Activated T-helper 17 cell treated with anti-CD3 and anti-CD28 coated beads, Interleukin-2, amount 50 U/mL, for 72 hours (primary cell): ENCODE measurements around the gene SH3PXD2B. TPM values are rescaled to one million over a fixed set of nuclear protein-coding genes. Genes with fewer than 3 reads are reported as not detected.
"Not testable (repeated sequence)": the region's sequence is repeated elsewhere in the genome, so short reads cannot be mapped to it uniquely, and the experiment has no call there.

Experiments
- ATAC-seq: fragments of 150-1000 bp; cut with Tn5 transposase; replicated peaks from 2 replicates; pipeline ENCODE4 v1.10.0; 2021; ENCODE audit warnings: mild to moderate bottlenecking, moderate library complexity
- H3K27ac Mint-ChIP-seq: one replicate; pipeline ENCODE4 v1.8.0; 2022; ENCODE audit warnings: mixed read lengths
- H3K27me3 Mint-ChIP-seq: one replicate; pipeline ENCODE4 v1.8.0; 2022; ENCODE audit warnings: mixed read lengths
- H3K36me3 Mint-ChIP-seq: one replicate; pipeline ENCODE4 v1.8.0; 2022; ENCODE audit warnings: low read depth, mild to moderate bottlenecking, mixed read lengths
- H3K4me1 Mint-ChIP-seq: one replicate; pipeline ENCODE4 v1.8.0; 2022; ENCODE audit warnings: mixed read lengths
- H3K4me3 Mint-ChIP-seq: one replicate; pipeline ENCODE4 v1.8.0; 2022; ENCODE audit warnings: mild to moderate bottlenecking, mixed read lengths
- H3K9me3 Mint-ChIP-seq: one replicate; pipeline ENCODE4 v1.8.0; 2022; ENCODE audit warnings: mixed read lengths
- total RNA-seq, 2 donors: library from RNA; stranded (reverse); gene quantifications; one replicate each; pipeline ENCODE4 v1.2.3, GENCODE V29; 2022

SH3PXD2B gene
- total RNA-seq, 2 donors from 2014 or later = 0.08 to 0.09 TPM

DNA sequence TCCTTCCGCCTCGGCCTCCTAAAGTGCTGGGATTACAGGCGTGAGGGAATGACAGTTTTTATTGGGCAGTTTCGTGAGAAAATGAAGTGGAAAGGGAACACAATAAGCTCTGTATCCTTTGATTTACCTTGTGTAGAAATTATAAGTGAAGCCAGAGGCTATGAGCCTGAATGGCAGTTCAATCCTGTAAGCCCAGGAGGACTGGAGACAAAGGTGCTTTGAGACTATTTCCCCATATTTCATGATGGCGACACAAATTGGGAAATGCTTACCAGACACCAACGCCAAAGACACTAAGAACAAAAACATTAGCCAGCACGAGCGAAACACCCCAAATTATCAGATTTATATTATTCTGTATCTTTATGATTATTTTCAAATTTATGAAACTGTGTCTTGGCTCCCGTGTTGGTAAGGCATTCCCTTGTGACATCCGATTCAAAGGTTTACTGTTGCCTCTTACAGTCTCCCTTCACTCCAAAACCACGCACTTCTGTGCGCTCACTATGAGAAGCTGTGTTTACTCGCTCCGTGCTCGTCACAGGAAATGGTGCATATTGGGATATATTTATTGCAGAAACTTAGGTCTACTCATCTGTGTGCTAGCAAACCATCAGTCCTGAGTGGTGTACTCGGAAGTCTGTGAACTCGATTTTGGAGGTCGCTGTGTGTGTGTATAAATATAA is 73.9 kb downstream of the SH3PXD2B start:
- Mint-ChIP-seq H3K9me3 (no peaks in the 10 kb centered on the region), H3K27ac (no peak overlapping the region), H3K36me3 (no peaks in the 10 kb centered on the region), H3K4me3 (no peak overlapping the region), H3K4me1 (no peaks in the 10 kb centered on the region), H3K27me3 (peaks cover 5% of the 10 kb centered on the region)
- ATAC-seq = no peak

DNA sequence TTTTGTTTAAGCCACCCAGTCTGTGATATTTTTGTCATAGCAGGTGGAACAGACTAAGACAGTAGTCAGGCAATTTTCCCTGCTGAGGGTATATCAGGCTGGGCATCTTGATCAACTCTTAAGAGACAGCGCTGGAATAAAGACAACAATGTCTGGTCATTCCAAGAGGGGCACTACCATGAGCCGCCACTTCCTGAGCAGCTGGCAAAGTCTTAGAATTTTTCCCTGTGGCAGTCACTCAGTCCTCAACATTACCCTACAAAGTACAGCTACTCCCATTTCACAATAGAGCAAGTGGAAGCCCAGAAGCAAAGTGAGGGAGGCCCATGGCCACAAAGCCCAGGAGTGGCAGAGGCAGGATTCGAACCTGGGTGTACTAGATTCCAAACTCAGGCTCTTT is 74.8 kb downstream of the SH3PXD2B start:
- Mint-ChIP-seq H3K9me3 (no peaks in the 10 kb centered on the region), H3K27me3 (peaks cover 5% of the 10 kb centered on the region), H3K27ac (no peak overlapping the region), H3K4me3 (no peak overlapping the region), H3K36me3 (no peaks in the 10 kb centered on the region), H3K4me1 (no peaks in the 10 kb centered on the region)
- ATAC-seq = no peak

DNA sequence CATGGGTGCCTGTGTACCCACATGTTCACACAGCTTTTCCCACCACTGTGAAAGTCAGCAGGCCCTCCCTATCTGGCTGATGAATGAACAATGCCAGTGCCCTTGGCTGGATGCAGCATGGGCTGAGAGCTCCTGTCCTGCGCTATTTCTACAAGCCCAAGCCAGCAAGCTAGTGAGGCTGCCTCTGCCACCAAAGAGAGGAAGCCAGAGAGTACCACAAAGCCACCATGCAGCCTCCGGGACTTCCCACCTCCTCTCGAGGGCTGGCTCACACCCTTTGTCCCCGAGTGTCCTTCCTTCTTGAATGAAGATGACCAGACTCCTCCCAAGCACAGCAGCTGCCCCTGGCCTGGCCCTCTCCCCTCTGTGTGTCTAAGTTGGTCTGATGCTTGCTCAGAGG is 76.5 kb downstream of the SH3PXD2B start:
- Mint-ChIP-seq H3K9me3 (no peaks in the 10 kb centered on the region), H3K27ac (no peak overlapping the region), H3K4me1 (no peaks in the 10 kb centered on the region), H3K4me3 (no peak overlapping the region), H3K27me3 (peaks cover 6% of the 10 kb centered on the region), H3K36me3 (no peaks in the 10 kb centered on the region)
- no peak for ATAC-seq

DNA sequence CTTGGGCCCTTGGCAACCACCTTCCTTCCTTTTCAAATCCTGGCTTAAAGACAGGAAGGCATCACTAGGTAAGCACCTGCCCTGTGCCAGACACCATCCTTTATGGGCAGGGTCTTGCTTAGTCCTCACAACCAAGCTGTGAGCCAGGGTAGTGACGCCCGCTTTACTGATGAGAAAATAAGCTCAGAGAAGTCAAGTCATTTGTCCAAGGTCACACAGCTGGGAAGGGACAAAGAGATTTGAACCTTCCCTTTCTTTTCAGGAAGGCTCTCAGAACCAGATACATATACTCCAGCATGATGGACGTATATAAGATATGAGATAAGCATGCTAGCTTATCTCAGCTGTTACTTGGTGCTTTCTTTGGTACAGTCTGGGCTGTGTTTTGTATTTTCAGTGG is 76.9 kb downstream of the SH3PXD2B start:
- no peaks in the 10 kb centered on the region for H3K36me3 Mint-ChIP-seq
- H3K27me3 Mint-ChIP-seq = peaks cover 6% of the 10 kb centered on the region
- H3K4me1 Mint-ChIP-seq = no peaks in the 10 kb centered on the region
- H3K4me3 Mint-ChIP-seq = no peak overlapping the region
- H3K27ac Mint-ChIP-seq = no peak overlapping the region
- H3K9me3 Mint-ChIP-seq = no peaks in the 10 kb centered on the region
- ATAC-seq = no peak

DNA sequence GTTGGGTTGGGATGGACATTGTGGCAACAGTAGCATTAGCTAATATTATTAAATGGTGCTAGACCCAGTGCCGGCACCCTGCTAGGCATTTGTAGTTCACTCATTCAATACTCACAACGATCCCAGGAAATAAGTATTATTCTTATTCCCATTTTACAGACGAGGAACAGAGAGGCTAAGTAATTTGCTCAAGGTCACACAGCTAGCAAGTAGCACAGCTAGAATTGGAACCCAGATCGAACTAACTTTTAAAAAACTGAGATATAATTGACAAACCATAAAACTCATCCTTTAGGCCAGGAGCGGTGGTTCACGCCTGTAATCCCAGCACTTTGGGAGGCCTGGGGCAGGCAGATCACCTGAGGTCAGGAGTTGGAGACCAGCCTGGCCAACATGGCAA is 79.5 kb downstream of the SH3PXD2B start:
- no peaks in the 10 kb centered on the region for H3K36me3 Mint-ChIP-seq

DNA sequence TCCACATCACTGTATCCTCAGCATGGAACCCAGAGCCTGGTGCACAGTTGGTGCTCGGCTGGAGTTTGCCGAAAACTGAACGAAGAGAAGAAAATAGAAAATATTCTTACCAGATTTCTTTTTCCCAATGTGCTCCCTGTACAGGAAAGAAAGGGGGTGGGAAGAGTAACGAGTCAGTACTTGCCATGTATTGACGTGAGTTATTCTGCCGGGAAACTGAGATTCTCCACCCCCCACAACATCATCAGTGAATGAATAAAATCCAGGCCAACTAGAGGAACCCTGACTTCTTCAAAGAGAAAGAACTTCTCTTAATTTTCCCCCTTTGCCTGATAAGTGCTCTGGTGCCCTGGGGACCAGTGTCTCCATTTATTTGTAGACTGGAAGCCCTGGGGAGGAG is 80.6 kb downstream of the SH3PXD2B start:
- H3K4me1 Mint-ChIP-seq = no peaks in the 10 kb centered on the region
- H3K9me3 Mint-ChIP-seq = peaks cover 4% of the 10 kb centered on the region
- no peak overlapping the region for H3K4me3 Mint-ChIP-seq
- no peaks in the 10 kb centered on the region for H3K36me3 Mint-ChIP-seq
- H3K27ac Mint-ChIP-seq = no peak overlapping the region
- H3K27me3 Mint-ChIP-seq = peaks cover 6% of the 10 kb centered on the region
- no peak for ATAC-seq

More for the DNA sequence above, 79.5 kb downstream of the SH3PXD2B start:
- Mint-ChIP-seq H3K4me3 (no peak overlapping the region), H3K9me3 (peaks cover 4% of the 10 kb centered on the region), H3K27ac (no peak overlapping the region), H3K27me3 (peaks cover 6% of the 10 kb centered on the region), H3K4me1 (no peaks in the 10 kb centered on the region)
- no peak for ATAC-seq

DNA sequence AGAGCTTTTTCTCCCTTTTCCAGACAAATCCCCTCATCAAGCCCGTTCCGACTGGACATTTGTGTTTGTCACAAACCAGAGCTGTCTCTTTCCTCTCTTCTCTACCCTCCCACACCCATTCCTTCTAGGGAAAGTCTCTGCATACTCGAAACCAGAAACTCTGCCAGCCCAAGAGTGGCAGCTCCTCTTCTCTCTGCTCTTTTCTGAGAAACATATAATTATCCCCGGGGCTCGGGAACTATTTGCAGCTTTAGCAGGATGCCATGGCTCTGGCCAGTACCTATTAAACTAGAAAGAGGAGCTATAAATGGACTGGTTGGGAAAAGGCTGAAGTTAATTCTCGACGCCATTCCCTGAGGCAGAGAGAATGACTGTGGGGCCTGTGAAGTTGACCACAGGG is 82.6 kb downstream of the SH3PXD2B start:
- H3K4me3 Mint-ChIP-seq = no peak overlapping the region
- no peak for ATAC-seq
- H3K27me3 Mint-ChIP-seq = peaks cover 3% of the 10 kb centered on the region
- H3K27ac Mint-ChIP-seq = no peak overlapping the region
- H3K36me3 Mint-ChIP-seq = no peaks in the 10 kb centered on the region
- H3K9me3 Mint-ChIP-seq = peaks cover 4% of the 10 kb centered on the region
- no peaks in the 10 kb centered on the region for H3K4me1 Mint-ChIP-seq

DNA sequence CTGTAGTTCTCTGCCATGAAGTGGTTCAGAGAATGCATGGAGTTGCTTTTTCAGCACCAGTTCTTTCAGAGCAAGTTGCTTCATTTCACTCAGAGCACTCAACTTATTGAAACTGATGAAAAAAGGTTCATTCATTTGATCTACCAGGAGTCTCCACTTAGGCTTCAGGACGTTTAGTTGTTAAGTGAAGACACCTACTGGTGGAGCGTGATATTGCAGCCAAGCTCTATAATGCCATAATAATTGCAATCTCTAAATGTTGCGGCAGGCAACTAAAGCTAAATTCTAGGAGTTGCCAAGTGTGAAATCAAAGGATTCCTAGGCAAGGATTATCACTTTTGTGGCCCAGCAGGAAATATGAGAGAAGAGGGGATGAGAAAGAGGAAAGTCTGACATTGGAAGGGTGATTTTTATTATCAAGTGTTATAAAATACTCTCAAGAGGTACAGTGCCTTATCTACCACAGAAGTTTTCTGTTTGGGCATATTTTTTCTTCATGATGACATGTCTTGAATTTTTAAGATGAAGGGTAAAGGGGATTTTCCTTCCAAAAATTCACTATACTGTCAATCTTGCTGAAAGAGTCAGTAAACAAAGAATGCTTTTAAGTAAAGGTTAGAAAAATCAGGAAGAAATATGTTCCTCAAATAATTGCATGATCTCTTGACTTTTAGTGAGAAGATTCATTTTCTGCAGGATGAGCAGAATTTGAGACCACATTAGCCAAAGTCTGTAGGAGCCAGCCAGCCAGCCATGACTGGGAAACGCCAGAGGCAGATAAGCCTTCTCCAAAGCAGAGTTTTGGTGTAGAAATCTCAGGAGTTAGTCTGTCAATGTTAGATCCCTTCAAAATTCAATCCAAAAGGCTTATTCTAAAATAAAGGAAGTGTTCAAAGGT is 83.4 kb downstream of the SH3PXD2B start:
- peaks cover 4% of the 10 kb centered on the region for H3K9me3 Mint-ChIP-seq
- H3K27ac Mint-ChIP-seq = no peak overlapping the region
- H3K36me3 Mint-ChIP-seq = no peaks in the 10 kb centered on the region
- peaks cover 3% of the 10 kb centered on the region for H3K27me3 Mint-ChIP-seq
- H3K4me1 Mint-ChIP-seq = no peaks in the 10 kb centered on the region
- H3K4me3 Mint-ChIP-seq = no peak overlapping the region
- ATAC-seq = no peak

DNA sequence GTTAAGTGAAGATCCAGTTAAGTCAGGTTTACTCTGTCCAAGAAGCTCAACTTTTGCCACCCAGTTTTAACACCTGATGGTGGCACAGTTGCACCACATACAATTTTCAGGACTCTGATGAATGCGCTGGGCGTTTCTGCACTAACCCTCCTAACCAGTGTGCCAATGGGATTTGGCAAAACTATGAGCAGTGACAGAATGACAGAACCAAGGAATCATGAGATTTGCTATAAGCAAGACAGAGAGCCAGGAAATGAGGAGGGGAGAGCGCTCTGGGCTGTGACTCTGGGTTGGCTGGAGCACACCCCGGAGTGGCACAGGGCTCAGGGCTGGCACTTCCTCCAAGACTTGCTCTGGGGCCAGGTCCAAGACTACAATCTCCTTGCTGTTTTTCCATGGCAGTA is 84.1 kb downstream of the SH3PXD2B start:
- Mint-ChIP-seq H3K36me3 (no peaks in the 10 kb centered on the region), H3K27ac (no peak overlapping the region), H3K27me3 (peaks cover 3% of the 10 kb centered on the region), H3K4me3 (no peak overlapping the region), H3K9me3 (peaks cover 4% of the 10 kb centered on the region), H3K4me1 (no peaks in the 10 kb centered on the region)
- no peak for ATAC-seq

DNA sequence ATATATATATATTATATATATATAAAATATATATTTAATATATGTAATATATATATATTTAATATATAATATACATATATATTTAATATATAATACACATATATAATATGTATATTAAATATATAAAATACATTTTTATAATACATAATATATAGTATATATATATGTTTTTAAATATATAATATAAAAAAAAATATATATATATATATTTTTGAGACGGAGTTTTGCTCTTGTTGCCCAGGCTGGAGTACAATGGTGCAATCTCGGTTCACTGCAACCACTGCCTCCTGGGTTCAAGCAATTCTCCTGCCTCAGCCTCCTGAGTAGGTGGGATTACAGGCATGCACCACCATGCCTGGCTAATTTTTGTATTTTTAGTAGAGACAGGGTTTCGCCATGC is 85.6 kb downstream of the SH3PXD2B start:
- not testable (repeated sequence) for H3K4me1 Mint-ChIP-seq

DNA sequence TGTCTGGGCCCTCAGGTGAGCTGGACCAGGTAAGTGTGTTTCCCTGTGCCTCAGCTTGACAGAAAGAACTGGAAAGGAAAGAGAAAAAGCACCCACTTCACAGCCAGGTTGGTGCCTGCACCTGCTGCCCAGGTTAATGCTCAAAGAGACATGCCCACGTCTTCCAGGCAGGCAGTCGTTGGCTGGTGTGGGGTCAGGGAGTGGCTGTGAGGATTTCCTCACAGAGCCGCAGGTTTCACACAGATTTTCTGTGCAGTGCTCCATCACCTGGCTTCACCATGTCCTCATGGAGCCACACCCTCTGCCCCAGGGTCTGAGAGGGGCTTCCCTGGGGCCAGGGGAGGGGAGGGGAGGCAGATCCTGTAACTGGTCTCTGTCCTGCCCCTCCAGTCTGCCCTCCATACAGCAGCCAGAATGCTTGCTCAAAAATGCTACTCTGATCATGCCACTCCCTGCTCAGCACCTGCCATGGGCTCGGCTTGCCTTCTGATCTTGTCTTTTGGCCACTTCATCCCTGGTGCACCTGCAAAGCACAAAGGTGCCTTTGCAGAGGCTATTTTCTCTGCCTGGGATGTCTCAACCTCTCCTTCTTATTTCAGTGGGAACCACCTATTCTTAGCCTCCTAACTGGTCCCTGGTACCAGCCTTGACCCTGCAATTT is 88.2 kb downstream of the SH3PXD2B start:
- no peak overlapping the region for H3K4me3 Mint-ChIP-seq
- peaks cover 6% of the 10 kb centered on the region for H3K4me1 Mint-ChIP-seq
- no peak overlapping the region for H3K27ac Mint-ChIP-seq
- ATAC-seq = no peak
- H3K9me3 Mint-ChIP-seq = peaks cover 4% of the 10 kb centered on the region
- H3K36me3 Mint-ChIP-seq = no peaks in the 10 kb centered on the region
- H3K27me3 Mint-ChIP-seq = peaks cover 7% of the 10 kb centered on the region

More for the DNA sequence above, 85.6 kb downstream of the SH3PXD2B start:
- H3K27ac Mint-ChIP-seq, H3K27me3 Mint-ChIP-seq, ATAC-seq, H3K9me3 Mint-ChIP-seq, H3K4me3 Mint-ChIP-seq, H3K36me3 Mint-ChIP-seq: not testable (repeated sequence)

DNA sequence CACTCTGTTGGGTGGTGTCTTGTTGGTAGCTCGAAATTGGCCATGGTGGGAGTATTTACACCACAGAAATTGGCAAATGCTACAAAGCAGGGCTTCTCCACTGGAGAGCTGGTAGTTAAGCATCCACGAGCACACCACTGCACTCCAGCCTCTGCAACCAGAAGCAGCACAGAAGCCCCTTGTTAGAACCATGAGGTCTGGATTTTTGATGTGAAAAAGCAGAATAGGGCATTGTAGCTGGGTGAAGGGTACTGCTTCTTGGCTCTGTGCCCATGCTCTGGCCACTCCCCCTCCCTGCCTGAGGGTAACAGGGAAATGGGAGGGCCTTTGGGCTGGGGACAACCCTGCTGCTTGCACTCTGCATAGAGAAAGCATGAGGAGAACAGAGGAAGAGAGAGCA is 89.6 kb downstream of the SH3PXD2B start:
- no peak overlapping the region for H3K27ac Mint-ChIP-seq
- ATAC-seq = no peak
- peaks cover 6% of the 10 kb centered on the region for H3K4me1 Mint-ChIP-seq
- no peak overlapping the region for H3K4me3 Mint-ChIP-seq
- no peaks in the 10 kb centered on the region for H3K9me3 Mint-ChIP-seq
- peaks cover 7% of the 10 kb centered on the region for H3K27me3 Mint-ChIP-seq
- no peaks in the 10 kb centered on the region for H3K36me3 Mint-ChIP-seq

DNA sequence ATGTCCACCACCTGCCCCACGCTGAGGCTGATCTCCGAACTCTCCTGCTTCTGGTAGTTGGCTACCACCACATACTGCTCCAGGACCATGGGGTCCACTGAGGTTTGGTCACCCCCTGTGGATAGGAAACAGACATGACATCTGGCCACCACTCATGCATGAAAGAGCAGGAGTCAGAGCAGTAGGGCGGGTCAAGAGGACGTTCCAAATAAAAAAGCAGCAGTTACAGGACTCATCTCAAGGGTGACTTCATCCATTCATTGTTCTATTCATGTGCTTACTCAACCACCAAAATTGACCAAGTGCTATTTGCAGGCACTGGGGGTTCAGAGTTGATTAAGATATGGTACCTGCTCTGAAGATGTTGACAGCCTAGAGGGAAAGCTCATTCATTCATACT is 91.6 kb downstream of the SH3PXD2B start:
- H3K9me3 Mint-ChIP-seq = no peaks in the 10 kb centered on the region
- H3K27me3 Mint-ChIP-seq = peaks cover 7% of the 10 kb centered on the region
- H3K4me1 Mint-ChIP-seq = peaks cover 6% of the 10 kb centered on the region
- no peak for ATAC-seq
- no peaks in the 10 kb centered on the region for H3K36me3 Mint-ChIP-seq
- no peak overlapping the region for H3K27ac Mint-ChIP-seq
- no peak overlapping the region for H3K4me3 Mint-ChIP-seq

DNA sequence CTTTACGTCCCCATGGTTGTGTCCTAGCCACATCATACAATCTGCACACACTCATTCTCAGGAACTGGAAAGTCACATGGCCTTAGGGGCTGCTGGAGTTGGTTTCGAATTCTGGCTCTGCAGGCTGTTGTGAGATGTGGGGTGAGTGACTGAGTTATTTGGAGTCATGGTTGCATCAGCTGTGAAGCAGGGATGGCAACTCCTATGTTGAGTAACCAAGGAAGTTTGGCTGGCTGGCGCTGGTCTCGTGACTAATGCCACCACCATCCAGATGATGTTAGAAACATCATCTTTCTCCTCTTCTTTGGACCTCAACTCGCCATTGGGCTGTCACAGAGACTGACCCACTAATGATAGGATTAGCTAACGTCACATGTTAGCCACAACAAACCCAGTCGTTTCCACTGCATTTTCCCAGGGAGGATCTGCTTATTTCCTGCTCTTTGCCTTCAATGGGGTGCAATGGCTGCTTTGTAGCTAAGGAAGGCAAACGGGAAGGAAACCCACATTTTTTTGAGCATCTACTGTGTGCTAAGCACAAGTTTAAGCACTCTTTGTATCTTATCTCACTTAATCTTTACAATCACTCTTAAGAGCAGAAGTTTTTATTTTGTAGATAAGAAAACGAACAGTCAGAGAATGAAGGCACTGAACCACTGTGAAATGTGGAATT is 92.6 kb downstream of the SH3PXD2B start:
- H3K4me1 Mint-ChIP-seq = peaks cover 6% of the 10 kb centered on the region
- no peaks in the 10 kb centered on the region for H3K36me3 Mint-ChIP-seq
- peaks cover 10% of the 10 kb centered on the region for H3K27me3 Mint-ChIP-seq
- peak overlapping the region; percentile 82 for H3K27ac Mint-ChIP-seq
- ATAC-seq = peak; percentile 96
- peak overlapping the region; percentile 42 for H3K4me3 Mint-ChIP-seq
- no peaks in the 10 kb centered on the region for H3K9me3 Mint-ChIP-seq
